Adrenal gland (tissue), 5 donors: ENCODE measurements around the gene PRSS12.

Experiments
- CTCF ChIP-seq, 6 experiments: fragments of 450-650 bp in 4 of 6; fragments of 200-600 bp in 2 of 6; sonication (generic) in 1 of 6; IDR thresholded peaks; 1 replicate in 5 of 6; 2 replicates in 1 of 6; pipeline versions ENCODE4 v1.5.1 to v1.8.0; 2016 to 2021; ENCODE audit warnings: antibody characterized with exemption in 6 of 6, mild to moderate bottlenecking in 2 of 6, moderate library complexity in 1 of 6
- POLR2A ChIP-seq, 2 donors: fragments of 450-650 bp; IDR thresholded peaks; one replicate each; pipeline ENCODE4 v1.6.1; 2017; ENCODE audit warnings: antibody characterized with exemption in 2 of 2, mild to moderate bottlenecking in 2 of 2, moderate library complexity in 1 of 2
- donor health status: DM: no; HTN: no; CAD: no.

GRCh38 chr4:118326585-118326984 lies 26.2 kb downstream of the PRSS12 start:
- TF ChIP-seq CTCF (IDR thresholded peaks at IDR 0.05) (no peak), POLR2A (IDR thresholded peaks at IDR 0.05) (no peak)
